Neural cell (in vitro differentiated cells): ENCODE data around the gene SLC37A2. TPM values are rescaled to one million over a fixed set of nuclear protein-coding genes. Genes with fewer than 3 reads are reported as not detected.

Experiments used
- H2AFZ ChIP-seq: fragments of 200-600, 300-800 bp; sonication (generic), shearing (Covaris generic); 2 replicates; pipeline ENCODE4 v1.6.0; 2014; ENCODE audit warnings: low read depth, mild to moderate bottlenecking, antibody characterized with exemption, low read length, moderate library complexity
- H3F3A ChIP-seq: fragments of 200-600 bp; shearing (Covaris generic); 2 replicates; pipeline ENCODE4 v1.6.1; 2016; ENCODE audit warnings: mild to moderate bottlenecking, moderate library complexity, mixed read lengths, antibody characterized with exemption, low read length; ENCODE audit not compliant: insufficient read depth, poor library complexity, severe bottlenecking
- H3K27ac ChIP-seq: fragments of 200-600, 300-800 bp; sonication (generic), shearing (Covaris generic); 2 replicates; pipeline ENCODE4 v1.5.1; 2014; ENCODE audit warnings: mild to moderate bottlenecking, low read length, moderate library complexity
- H3K27me3 ChIP-seq: fragments of 300-800, 200-600 bp; sonication (generic), shearing (Covaris generic); 2 replicates; pipeline ENCODE4 v1.6.0; 2014; ENCODE audit warnings: mild to moderate bottlenecking, low read depth, low read length, moderate library complexity; ENCODE audit not compliant: insufficient read depth
- H3K36me3 ChIP-seq: fragments of 300-800, 200-600 bp; sonication (generic), shearing (Covaris generic); 2 replicates; pipeline ENCODE4 v1.5.1; 2014; ENCODE audit warnings: mild to moderate bottlenecking, antibody characterized with exemption, low read length, moderate library complexity; ENCODE audit not compliant: insufficient read depth
- H3K4me2 ChIP-seq: fragments of 300-800, 200-600 bp; sonication (generic), shearing (Covaris generic); 2 replicates; pipeline ENCODE4 v1.6.0; 2014; ENCODE audit warnings: mild to moderate bottlenecking, low read length
- H3K4me3 ChIP-seq: fragments of 300-800, 200-600 bp; sonication (generic), shearing (Covaris generic); 2 replicates; pipeline ENCODE4 v1.5.1; 2014; ENCODE audit warnings: mild to moderate bottlenecking, low read length, moderate library complexity
- H3K79me2 ChIP-seq: fragments of 200-600 bp; shearing (Covaris generic); replicated peaks from 2 replicates; pipeline ENCODE4 v1.6.0; 2014; ENCODE audit warnings: mild to moderate bottlenecking, low read length, moderate library complexity; ENCODE audit not compliant: insufficient read depth
- H3K9ac ChIP-seq: fragments of 300-800, 200-600 bp; sonication (generic), shearing (Covaris generic); 2 replicates; pipeline ENCODE4 v1.6.1; 2016; ENCODE audit warnings: mild to moderate bottlenecking, low read length, mixed read lengths
- H3K9me2 ChIP-seq: fragments of 200-600 bp; shearing (Covaris generic); 2 replicates; pipeline ENCODE4 v1.6.1; 2016; ENCODE audit warnings: mild to moderate bottlenecking, low read length, mixed read lengths; ENCODE audit not compliant: insufficient read depth
- H3K9me3 ChIP-seq: fragments of 200-600, 300-800 bp; sonication (generic), shearing (Covaris generic); 2 replicates; pipeline ENCODE4 v1.6.1; 2016; ENCODE audit warnings: mild to moderate bottlenecking, mixed run types, low read length, moderate library complexity, mixed read lengths
- H4K20me1 ChIP-seq: fragments of 200-600 bp; shearing (Covaris generic); 2 replicates; pipeline ENCODE4 v1.6.1; 2016; ENCODE audit warnings: mild to moderate bottlenecking, mixed run types; ENCODE audit not compliant: insufficient read depth
- EP300 ChIP-seq: fragments of 450-650 bp; conservative IDR thresholded peaks from 2 replicates; pipeline ENCODE4 v1.6.1; 2014; ENCODE audit warnings: antibody characterized with exemption, mild to moderate bottlenecking, moderate library complexity; ENCODE audit not compliant: poor library complexity, severe bottlenecking
- EZH2 ChIP-seq: fragments of 200-600, 300-800 bp; shearing (Covaris generic), sonication (generic); IDR thresholded peaks from 2 replicates; pipeline ENCODE4 v1.6.1; 2014; ENCODE audit warnings: antibody characterized with exemption, low read length, borderline replicate concordance, mild to moderate bottlenecking; ENCODE audit not compliant: insufficient read depth, poor library complexity, severe bottlenecking
- MXI1 ChIP-seq: fragments of 450-650 bp; conservative IDR thresholded peaks from 2 replicates; pipeline ENCODE4 v1.6.1; 2014; ENCODE audit warnings: antibody characterized with exemption, mild to moderate bottlenecking; ENCODE audit not compliant: poor library complexity, severe bottlenecking
- POLR2AphosphoS5 ChIP-seq: IDR thresholded peaks from 2 replicates; pipeline ENCODE4 v1.6.1; 2012
- RAD21 ChIP-seq: fragments of 450-650 bp; conservative IDR thresholded peaks from 2 replicates; pipeline ENCODE4 v1.6.1; 2014; ENCODE audit warnings: antibody characterized with exemption, mild to moderate bottlenecking, moderate library complexity
- SMC3 ChIP-seq: fragments of 450-650 bp; conservative IDR thresholded peaks from 2 replicates; pipeline ENCODE4 v1.6.1; 2014; ENCODE audit warnings: antibody characterized with exemption, mild to moderate bottlenecking, moderate library complexity; ENCODE audit not compliant: poor library complexity
- TAF1 ChIP-seq: IDR thresholded peaks from 2 replicates; pipeline ENCODE4 v1.6.1; 2012; ENCODE audit warnings: low read depth
- polyA plus RNA-seq: library from polyadenylated mRNA; depleted of rRNA; stranded (reverse); fragments of >200 nt; gene quantifications from 2 replicates; pipeline ENCODE4 v1.2.3, GENCODE V29; 2014
- TF ChIP-seq, protein P1 (sequence below): fragments of 450-650 bp; IDR thresholded peaks from 2 replicates; pipeline ENCODE4 v1.5.1; 2014; ENCODE audit warnings: antibody characterized with exemption, mild to moderate bottlenecking, moderate library complexity; ENCODE audit not compliant: poor library complexity, severe bottlenecking
- TF ChIP-seq, protein P2 (sequence below): IDR thresholded peaks from 2 replicates; pipeline ENCODE4 v1.6.1; 2012; ENCODE audit warnings: borderline replicate concordance

SLC37A2 gene
- polyA plus RNA-seq, 1 donor from 2014 or later: 0.12 TPM

DNA sequence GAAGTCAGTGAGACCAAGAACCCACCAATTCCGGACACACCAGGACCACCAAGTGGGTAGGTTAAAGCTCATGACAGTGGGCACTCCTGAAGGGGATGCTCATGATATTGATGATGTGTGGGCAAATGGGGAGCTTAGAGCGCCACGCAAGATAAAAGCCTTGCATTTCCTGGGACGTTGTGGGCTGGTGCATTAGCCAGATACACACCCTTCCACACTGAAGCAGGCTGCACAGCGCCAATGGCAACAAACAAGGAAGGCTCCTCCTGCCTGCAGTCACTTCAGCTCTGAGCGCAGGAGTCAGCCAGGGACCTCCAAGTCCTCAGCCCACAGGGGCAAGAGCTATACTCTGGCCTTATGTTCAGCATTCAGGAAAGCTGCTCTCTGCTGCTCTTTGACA, 27.7 kb downstream of the SLC37A2 start:
- H2AFZ ChIP-seq: no peak overlapping the region
- H3K27ac ChIP-seq: no peak overlapping the region
- H4K20me1 ChIP-seq: no peaks in the 10 kb centered on the region
- no peaks in the 10 kb centered on the region for H3F3A ChIP-seq
- no peaks in the 10 kb centered on the region for H3K36me3 ChIP-seq
- TF ChIP-seq SMC3 (no peak), EZH2 (no peak), EP300 (no peak), TAF1 (no peak), MXI1 (no peak), RAD21 (no peak), POLR2AphosphoS5 (no peak)
- TF ChIP-seq, protein P1, sequence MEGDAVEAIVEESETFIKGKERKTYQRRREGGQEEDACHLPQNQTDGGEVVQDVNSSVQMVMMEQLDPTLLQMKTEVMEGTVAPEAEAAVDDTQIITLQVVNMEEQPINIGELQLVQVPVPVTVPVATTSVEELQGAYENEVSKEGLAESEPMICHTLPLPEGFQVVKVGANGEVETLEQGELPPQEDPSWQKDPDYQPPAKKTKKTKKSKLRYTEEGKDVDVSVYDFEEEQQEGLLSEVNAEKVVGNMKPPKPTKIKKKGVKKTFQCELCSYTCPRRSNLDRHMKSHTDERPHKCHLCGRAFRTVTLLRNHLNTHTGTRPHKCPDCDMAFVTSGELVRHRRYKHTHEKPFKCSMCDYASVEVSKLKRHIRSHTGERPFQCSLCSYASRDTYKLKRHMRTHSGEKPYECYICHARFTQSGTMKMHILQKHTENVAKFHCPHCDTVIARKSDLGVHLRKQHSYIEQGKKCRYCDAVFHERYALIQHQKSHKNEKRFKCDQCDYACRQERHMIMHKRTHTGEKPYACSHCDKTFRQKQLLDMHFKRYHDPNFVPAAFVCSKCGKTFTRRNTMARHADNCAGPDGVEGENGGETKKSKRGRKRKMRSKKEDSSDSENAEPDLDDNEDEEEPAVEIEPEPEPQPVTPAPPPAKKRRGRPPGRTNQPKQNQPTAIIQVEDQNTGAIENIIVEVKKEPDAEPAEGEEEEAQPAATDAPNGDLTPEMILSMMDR: no peak
- TF ChIP-seq, protein P2, sequence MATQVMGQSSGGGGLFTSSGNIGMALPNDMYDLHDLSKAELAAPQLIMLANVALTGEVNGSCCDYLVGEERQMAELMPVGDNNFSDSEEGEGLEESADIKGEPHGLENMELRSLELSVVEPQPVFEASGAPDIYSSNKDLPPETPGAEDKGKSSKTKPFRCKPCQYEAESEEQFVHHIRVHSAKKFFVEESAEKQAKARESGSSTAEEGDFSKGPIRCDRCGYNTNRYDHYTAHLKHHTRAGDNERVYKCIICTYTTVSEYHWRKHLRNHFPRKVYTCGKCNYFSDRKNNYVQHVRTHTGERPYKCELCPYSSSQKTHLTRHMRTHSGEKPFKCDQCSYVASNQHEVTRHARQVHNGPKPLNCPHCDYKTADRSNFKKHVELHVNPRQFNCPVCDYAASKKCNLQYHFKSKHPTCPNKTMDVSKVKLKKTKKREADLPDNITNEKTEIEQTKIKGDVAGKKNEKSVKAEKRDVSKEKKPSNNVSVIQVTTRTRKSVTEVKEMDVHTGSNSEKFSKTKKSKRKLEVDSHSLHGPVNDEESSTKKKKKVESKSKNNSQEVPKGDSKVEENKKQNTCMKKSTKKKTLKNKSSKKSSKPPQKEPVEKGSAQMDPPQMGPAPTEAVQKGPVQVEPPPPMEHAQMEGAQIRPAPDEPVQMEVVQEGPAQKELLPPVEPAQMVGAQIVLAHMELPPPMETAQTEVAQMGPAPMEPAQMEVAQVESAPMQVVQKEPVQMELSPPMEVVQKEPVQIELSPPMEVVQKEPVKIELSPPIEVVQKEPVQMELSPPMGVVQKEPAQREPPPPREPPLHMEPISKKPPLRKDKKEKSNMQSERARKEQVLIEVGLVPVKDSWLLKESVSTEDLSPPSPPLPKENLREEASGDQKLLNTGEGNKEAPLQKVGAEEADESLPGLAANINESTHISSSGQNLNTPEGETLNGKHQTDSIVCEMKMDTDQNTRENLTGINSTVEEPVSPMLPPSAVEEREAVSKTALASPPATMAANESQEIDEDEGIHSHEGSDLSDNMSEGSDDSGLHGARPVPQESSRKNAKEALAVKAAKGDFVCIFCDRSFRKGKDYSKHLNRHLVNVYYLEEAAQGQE: no peak
- H3K79me2 ChIP-seq: no peaks in the 10 kb centered on the region
- no peak overlapping the region for H3K4me3 ChIP-seq
- H3K27me3 ChIP-seq: no peaks in the 10 kb centered on the region
- no peak overlapping the region for H3K9ac ChIP-seq
- no peaks in the 10 kb centered on the region for H3K9me2 ChIP-seq
- H3K9me3 ChIP-seq: no peaks in the 10 kb centered on the region
- no peak overlapping the region for H3K4me2 ChIP-seq

DNA sequence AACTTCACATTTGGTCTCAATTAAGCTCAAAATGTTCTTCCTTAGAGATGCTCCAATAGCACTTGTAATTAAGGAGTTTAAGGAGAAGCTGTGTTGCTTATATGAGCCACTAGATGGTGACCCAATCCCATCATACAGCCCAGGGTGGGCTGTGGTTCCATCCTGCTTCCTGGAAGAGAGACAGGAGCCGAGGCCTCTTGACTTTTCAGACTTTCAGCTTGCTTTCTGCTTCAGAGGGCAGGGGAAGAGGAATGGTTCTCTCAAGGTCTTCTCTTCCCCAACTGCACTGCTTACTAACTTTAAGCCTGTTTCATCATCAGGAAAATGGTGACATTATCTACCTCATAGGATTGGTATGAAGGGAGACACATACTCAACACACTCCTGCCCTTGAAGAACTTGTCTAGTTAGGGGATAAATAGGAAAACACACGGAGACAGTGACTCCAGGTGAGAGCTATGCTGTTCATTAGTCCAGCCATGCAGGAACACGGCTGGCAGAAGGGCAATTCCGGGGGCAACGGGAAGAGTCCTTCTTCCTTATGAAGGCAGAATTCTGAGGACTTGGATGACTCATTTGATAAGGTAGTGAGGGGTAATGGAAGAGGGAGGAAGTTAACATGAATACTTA, 28.3 kb downstream of the SLC37A2 start:
- Histone ChIP-seq H3K36me3 (no peaks in the 10 kb centered on the region), H4K20me1 (no peaks in the 10 kb centered on the region), H3K27me3 (no peaks in the 10 kb centered on the region), H3K27ac (no peak overlapping the region), H3K4me3 (no peak overlapping the region), H3K9me2 (no peaks in the 10 kb centered on the region), H3K4me2 (no peak overlapping the region), H3K9ac (no peak overlapping the region), H3K9me3 (no peaks in the 10 kb centered on the region), H3K79me2 (no peaks in the 10 kb centered on the region), H3F3A (no peaks in the 10 kb centered on the region), H2AFZ (no peak overlapping the region)
- peak; percentile 99 for TF ChIP-seq RAD21
- peak; percentile 20 for TF ChIP-seq MXI1
- no peak for TF ChIP-seq EZH2
- no peak for TF ChIP-seq TAF1
- no peak for TF ChIP-seq POLR2AphosphoS5
- TF ChIP-seq, protein P1: peak; percentile 98
- no peak for TF ChIP-seq EP300
- TF ChIP-seq, protein P2: no peak
- peak; percentile 100 for TF ChIP-seq SMC3
